Suprapubic skin (tissue), 4 donors: ENCODE results near the gene FOXN1. TPM values are rescaled to one million over a fixed set of nuclear protein-coding genes. Genes with fewer than 3 reads are reported as not detected.

Experiments used
- DNase-seq, 2 donors: peaks; one replicate each; pipeline ENCODE4 v3.0.0-alpha.2; 2019; ENCODE audit warnings: low spot score in 2 of 2
- H3K27ac ChIP-seq: fragments of 200-600 bp; sonication (generic); one replicate; pipeline ENCODE4 v1.5.1; 2019
- H3K27me3 ChIP-seq: fragments of 200-600 bp; sonication (generic); one replicate; pipeline ENCODE4 v1.5.1; 2019
- H3K36me3 ChIP-seq: fragments of 200-600 bp; sonication (generic); one replicate; pipeline ENCODE4 v1.5.1; 2019
- H3K4me1 ChIP-seq: fragments of 200-600 bp; sonication (generic); one replicate; pipeline ENCODE4 v1.5.1; 2019
- H3K4me3 ChIP-seq: fragments of 200-600 bp; sonication (generic); one replicate; pipeline ENCODE4 v1.5.1; 2019; ENCODE audit warnings: mild to moderate bottlenecking
- H3K9me3 ChIP-seq: fragments of 200-600 bp; sonication (generic); one replicate; pipeline ENCODE4 v1.5.1; 2019
- CTCF ChIP-seq, 2 donors: fragments of 200-600 bp in 1 of 2; fragments of 450-650 bp in 1 of 2; sonication (generic) in 1 of 2; IDR thresholded peaks; one replicate each; pipeline ENCODE4 v1.5.1; 2016 to 2019; ENCODE audit warnings: antibody characterized with exemption in 2 of 2, mild to moderate bottlenecking in 1 of 2, moderate library complexity in 1 of 2
- EP300 ChIP-seq: sonication (generic); formaldehyde crosslinking; IDR thresholded peaks from one replicate; pipeline ENCODE4 v1.6.1; 2017; ENCODE audit warnings: antibody characterized with exemption
- POLR2A ChIP-seq, 2 donors: fragments of 450-650 bp; IDR thresholded peaks; one replicate each; pipeline ENCODE4 v1.6.1; 2017; ENCODE audit warnings: antibody characterized with exemption in 2 of 2, mild to moderate bottlenecking in 2 of 2, moderate library complexity in 2 of 2
- POLR2AphosphoS5 ChIP-seq, 3 donors: sonication (generic); formaldehyde crosslinking; IDR thresholded peaks; one replicate each; pipeline ENCODE4 v1.6.1; 2017; ENCODE audit warnings: antibody characterized with exemption in 3 of 3
- WGBS: methylation state at CpG from one replicate; pipeline ENCODE4 v1.1.5; 2018; 5-methylcytosine and 5-hydroxymethylcytosine counted together
- total RNA-seq, 4 donors: library from RNA; depleted of rRNA; stranded (reverse); fragments of >200 nt; gene quantifications; one replicate each; pipeline ENCODE4 v1.1.0, GENCODE V29; 2016

FOXN1 gene
- total RNA-seq, 4 donors from 2014 or later, result 37.4 to 48.3 (median 38.3) TPM

GRCh38 chr17:28524476-28525424 is 18.6 kb downstream of the FOXN1 start:
- DNase-seq, result no peak
- H3K36me3 ChIP-seq, result no peaks in the 10 kb centered on the region
- peak overlapping the region; percentile 29 for H3K27ac ChIP-seq
- 84% methylated on average over 23 of the region's 25 CpGs for WGBS
- no peaks in the 10 kb centered on the region for H3K9me3 ChIP-seq
- no peak overlapping the region for H3K4me3 ChIP-seq
- TF ChIP-seq EP300, result no peak
- H3K4me1 ChIP-seq, result peaks cover 41% of the 10 kb centered on the region
- H3K27me3 ChIP-seq, result no peaks in the 10 kb centered on the region

GRCh38 chr17:28526381-28526780 is 20.2 kb downstream of the FOXN1 start:
- H3K4me1 ChIP-seq, result peaks cover 56% of the 10 kb centered on the region
- no peaks in the 10 kb centered on the region for H3K9me3 ChIP-seq
- no peak overlapping the region for H3K27ac ChIP-seq
- DNase-seq, result no peak
- 56% methylated on average over 5 of the region's 8 CpGs for WGBS
- no peaks in the 10 kb centered on the region for H3K27me3 ChIP-seq
- no peaks in the 10 kb centered on the region for H3K36me3 ChIP-seq
- TF ChIP-seq CTCF (IDR thresholded peaks at IDR 0.05) (no peak), POLR2AphosphoS5 (IDR thresholded peaks at IDR 0.05) (no peak), POLR2A (IDR thresholded peaks at IDR 0.05) (no peak), EP300 (no peak)
- H3K4me3 ChIP-seq, result no peak overlapping the region

- no peaks in the 10 kb centered on the region for H3K36me3 ChIP-seq
- no peak for DNase-seq
- H3K4me3 ChIP-seq, result no peak overlapping the region
- H3K27ac ChIP-seq, result peak overlapping the region; percentile 71
- H3K27me3 ChIP-seq, result no peaks in the 10 kb centered on the region
- H3K4me1 ChIP-seq, result peaks cover 64% of the 10 kb centered on the region
- TF ChIP-seq EP300, result no peak
- no peak for TF ChIP-seq POLR2A (IDR thresholded peaks at IDR 0.05)
- TF ChIP-seq CTCF (IDR thresholded peaks at IDR 0.05), result no peak
- no peak for TF ChIP-seq POLR2AphosphoS5 (IDR thresholded peaks at IDR 0.05)
- WGBS, result 83% methylated on average over 2 of the region's 2 CpGs
- H3K9me3 ChIP-seq, result no peaks in the 10 kb centered on the region
Observed at GRCh38 chr17:28527181-28527681, 21.1 kb downstream of the FOXN1 start.

GRCh38 chr17:28527859-28528258 is 21.7 kb downstream of the FOXN1 start:
- DNase-seq, result no peak
- no peak overlapping the region for H3K4me3 ChIP-seq
- TF ChIP-seq EP300 (no peak), POLR2A (IDR thresholded peaks at IDR 0.05) (no peak), POLR2AphosphoS5 (IDR thresholded peaks at IDR 0.05) (no peak), CTCF (IDR thresholded peaks at IDR 0.05) (no peak)
- H3K27ac ChIP-seq, result peak overlapping the region; percentile 71
- no peaks in the 10 kb centered on the region for H3K27me3 ChIP-seq
- H3K4me1 ChIP-seq, result peaks cover 70% of the 10 kb centered on the region
- H3K9me3 ChIP-seq, result no peaks in the 10 kb centered on the region
- no peaks in the 10 kb centered on the region for H3K36me3 ChIP-seq
- WGBS, result 33% methylated on average over 1 of the region's 2 CpGs

GRCh38 chr17:28528327-28529012 is 22.3 kb downstream of the FOXN1 start:
- no peak for DNase-seq
- Histone ChIP-seq H3K27ac (peak overlapping the region; percentile 71), H3K4me1 (peaks cover 76% of the 10 kb centered on the region), H3K4me3 (no peak overlapping the region), H3K27me3 (no peaks in the 10 kb centered on the region), H3K9me3 (no peaks in the 10 kb centered on the region), H3K36me3 (no peaks in the 10 kb centered on the region)
- WGBS, result 66% methylated on average over 9 of the region's 9 CpGs
- TF ChIP-seq EP300, result no peak
- TF ChIP-seq POLR2A (IDR thresholded peaks at IDR 0.05), result no peak
- TF ChIP-seq POLR2AphosphoS5 (IDR thresholded peaks at IDR 0.05), result no peak
- TF ChIP-seq CTCF (IDR thresholded peaks at IDR 0.05), result no peak
